ENCODE measurements around the gene PDGFA. TPM values are rescaled to one million over a fixed set of nuclear protein-coding genes. Genes with fewer than 3 reads are reported as not detected.

PDGFA gene
- total RNA-seq, 1 experiment from 2014 or later, result 20.1 TPM

GRCh38 chr7:550881-551614 is 31.4 kb upstream of the PDGFA start:
- H3K27ac Mint-ChIP-seq (ENCODE audit: low read depth, unreplicated experiment), result no peak overlapping the region
- H3K27me3 Mint-ChIP-seq (ENCODE audit: insufficient read depth, unreplicated experiment), result no peaks in the 10 kb centered on the region
- H3K9me3 Mint-ChIP-seq (ENCODE audit: unreplicated experiment), result no peaks in the 10 kb centered on the region
- intact Hi-C loops (cut with micrococcal nuclease), result no loop called here
- H3K36me3 Mint-ChIP-seq (ENCODE audit: insufficient read depth, unreplicated experiment), result peaks cover 5% of the 10 kb centered on the region
- no peaks in the 10 kb centered on the region for H3K4me1 Mint-ChIP-seq (ENCODE audit: insufficient read depth, unreplicated experiment)
- BruUV-seq (replicated peaks), result no TSS peak
- CTCF ChIA-PET, result no interaction called here
- POLR2A ChIA-PET, result interaction anchor here (0.6 kb wide), 1 partner anchor 68 kb away, joined by 3 read pairs; no protein-coding TSS in a partner anchor
- no peak overlapping the region for H3K4me3 Mint-ChIP-seq (ENCODE audit: unreplicated experiment)
- no peak for TF ChIP-seq CTCF (IDR thresholded peaks at IDR 0.05; ENCODE audit: unreplicated experiment)
- no peak for DNase-seq (ENCODE audit: unreplicated experiment)

- no peak for DNase-seq (ENCODE audit: unreplicated experiment)
- no peak overlapping the region for H3K27ac Mint-ChIP-seq (ENCODE audit: low read depth, unreplicated experiment)
- BruUV-seq (replicated peaks), result no TSS peak
- H3K9me3 Mint-ChIP-seq (ENCODE audit: unreplicated experiment), result no peaks in the 10 kb centered on the region
- no peaks in the 10 kb centered on the region for H3K27me3 Mint-ChIP-seq (ENCODE audit: insufficient read depth, unreplicated experiment)
- H3K36me3 Mint-ChIP-seq (ENCODE audit: insufficient read depth, unreplicated experiment), result peaks cover 5% of the 10 kb centered on the region
- POLR2A ChIA-PET, result interaction anchor here (0.6 kb wide), 1 partner anchor 69 kb away, joined by 3 read pairs; no protein-coding TSS in a partner anchor
- CTCF ChIA-PET, result no interaction called here
- no peak overlapping the region for H3K4me3 Mint-ChIP-seq (ENCODE audit: unreplicated experiment)
- intact Hi-C loops (cut with micrococcal nuclease), result no loop called here
- no peaks in the 10 kb centered on the region for H3K4me1 Mint-ChIP-seq (ENCODE audit: insufficient read depth, unreplicated experiment)
- no peak for TF ChIP-seq CTCF (IDR thresholded peaks at IDR 0.05; ENCODE audit: unreplicated experiment)
Observed at GRCh38 chr7:549891-550625, 30.4 kb upstream of the PDGFA start.

GRCh38 chr7:549066-549890 is 29.6 kb upstream of the PDGFA start:
- ChIA-PET CTCF (no interaction called here), POLR2A (no interaction called here)
- Mint-ChIP-seq H3K36me3 (ENCODE audit: insufficient read depth, unreplicated experiment) (peaks cover 5% of the 10 kb centered on the region), H3K4me3 (ENCODE audit: unreplicated experiment) (no peak overlapping the region), H3K9me3 (ENCODE audit: unreplicated experiment) (no peaks in the 10 kb centered on the region), H3K4me1 (ENCODE audit: insufficient read depth, unreplicated experiment) (no peaks in the 10 kb centered on the region), H3K27me3 (ENCODE audit: insufficient read depth, unreplicated experiment) (no peaks in the 10 kb centered on the region), H3K27ac (ENCODE audit: low read depth, unreplicated experiment) (no peak overlapping the region)
- no TSS peak for BruUV-seq (replicated peaks)
- TF ChIP-seq CTCF (IDR thresholded peaks at IDR 0.05; ENCODE audit: unreplicated experiment), result no peak
- intact Hi-C loops (cut with micrococcal nuclease), result no loop called here
- no peak for DNase-seq (ENCODE audit: unreplicated experiment)

GRCh38 chr7:548401-548800 is 28.8 kb upstream of the PDGFA start:
- no peaks in the 10 kb centered on the region for H3K4me1 Mint-ChIP-seq (ENCODE audit: insufficient read depth, unreplicated experiment)
- no TSS peak for BruUV-seq (replicated peaks)
- ChIA-PET POLR2A (no interaction called here), CTCF (no interaction called here)
- intact Hi-C loops (cut with micrococcal nuclease), result no loop called here
- peaks cover 5% of the 10 kb centered on the region for H3K36me3 Mint-ChIP-seq (ENCODE audit: insufficient read depth, unreplicated experiment)
- no peak overlapping the region for H3K4me3 Mint-ChIP-seq (ENCODE audit: unreplicated experiment)
- no peak for DNase-seq (ENCODE audit: unreplicated experiment)
- no peak overlapping the region for H3K27ac Mint-ChIP-seq (ENCODE audit: low read depth, unreplicated experiment)
- H3K27me3 Mint-ChIP-seq (ENCODE audit: insufficient read depth, unreplicated experiment), result no peaks in the 10 kb centered on the region
- TF ChIP-seq CTCF (IDR thresholded peaks at IDR 0.05; ENCODE audit: unreplicated experiment), result no peak
- no peaks in the 10 kb centered on the region for H3K9me3 Mint-ChIP-seq (ENCODE audit: unreplicated experiment)
